T-cell (primary cell): ENCODE results near the gene SDHA. TPM values are rescaled to one million over a fixed set of nuclear protein-coding genes. Genes with fewer than 3 reads are reported as not detected.
"Not testable (repeated sequence)": the region's sequence is repeated elsewhere in the genome, so short reads cannot be mapped to it uniquely, and the experiment has no call there.

ENCODE experiments used
- ATAC-seq, 4 experiments: fragments of 200-7000 bp in 3 of 4; fragments of 150-1000 bp in 1 of 4; cut with Tn5 transposase; replicated peaks in 1 of 4; 1 replicate in 3 of 4; 2 replicates in 1 of 4; pipeline ENCODE4 v1.10.0; 2021; ENCODE audit warnings: moderate library complexity in 3 of 4, mild to moderate bottlenecking in 2 of 4, moderate number of reproducible peaks in 1 of 4
- CTCF ChIA-PET, 2 donors: fragments of 300-600 bp; sonication (Branson Sonifier 250); formaldehyde crosslinking; loops; one replicate each; lab custom pipeline; 2022; ENCODE audit warnings: antibody characterized with exemption in 2 of 2; lab: Charles Lee
- POLR2A ChIA-PET, 2 donors: fragments of 300-600 bp; sonication (Branson Sonifier 250); formaldehyde crosslinking; loops; one replicate each; lab custom pipeline; 2022; ENCODE audit warnings: antibody characterized with exemption in 2 of 2; lab: Charles Lee
- DNase-seq, 35 experiments: peaks; one replicate each; pipeline versions ENCODE4 v3.0.0 to v3.0.0-alpha.2; 2013 to 2023
- H3K27ac ChIP-seq: one replicate; pipeline ENCODE4 v1.5.1; 2013; ENCODE audit warnings: low read length
- H3K27me3 ChIP-seq, 2 experiments: replicated peaks in 1 of 2; 1 replicate in 1 of 2; 2 replicates in 1 of 2; pipeline versions ENCODE4 v1.6.1 to v1.7.0; 2013; ENCODE audit warnings: low read length in 1 of 2, mixed read lengths in 1 of 2; ENCODE audit not compliant: control insufficient read depth in 2 of 2, insufficient read depth in 2 of 2; ENCODE audit errors: extremely low read depth in 1 of 2
- H3K36me3 ChIP-seq, 2 donors: 1 replicate in 1 of 2; 2 replicates in 1 of 2; pipeline versions ENCODE4 v1.6.1 to v1.7.0; 2013; ENCODE audit warnings: low read length in 1 of 2; ENCODE audit not compliant: control insufficient read depth in 2 of 2, insufficient read depth in 1 of 2; ENCODE audit errors: extremely low read depth in 1 of 2
- H3K4me1 ChIP-seq, 2 experiments: 1 replicate in 1 of 2; 2 replicates in 1 of 2; pipeline versions ENCODE4 v1.6.1 to v1.7.0; 2013; ENCODE audit warnings: low read length in 2 of 2, mixed read lengths in 1 of 2; ENCODE audit not compliant: insufficient read depth in 2 of 2, control insufficient read depth in 1 of 2; ENCODE audit errors: extremely low read depth in 1 of 2
- H3K4me3 ChIP-seq, 2 donors: 1 replicate in 1 of 2; 2 replicates in 1 of 2; pipeline versions ENCODE4 v1.5.1 to v1.7.0; 2013; ENCODE audit warnings: mild to moderate bottlenecking in 2 of 2, low read length in 1 of 2, moderate library complexity in 1 of 2; ENCODE audit not compliant: control insufficient read depth in 1 of 2; ENCODE audit errors: extremely low read depth in 1 of 2
- H3K9me3 ChIP-seq: 2 replicates; pipeline ENCODE4 v1.7.0; 2013
- H3K27ac Mint-ChIP-seq, 2 donors: one replicate each; pipeline ENCODE4 v1.8.0; 2020 to 2021; ENCODE audit warnings: mild to moderate bottlenecking in 2 of 2, mixed read lengths in 2 of 2
- H3K27me3 Mint-ChIP-seq, 2 donors: one replicate each; pipeline ENCODE4 v1.8.0; 2021 to 2022; ENCODE audit warnings: mixed read lengths in 2 of 2
- H3K36me3 Mint-ChIP-seq: one replicate; pipeline ENCODE4 v1.8.0; 2021; ENCODE audit warnings: mixed read lengths
- H3K4me1 Mint-ChIP-seq, 3 donors: one replicate each; pipeline ENCODE4 v1.8.0; 2020 to 2022; ENCODE audit warnings: mixed read lengths in 3 of 3, mild to moderate bottlenecking in 1 of 3
- H3K4me3 Mint-ChIP-seq, 3 donors: one replicate each; pipeline ENCODE4 v1.8.0; 2020 to 2022; ENCODE audit warnings: mild to moderate bottlenecking in 3 of 3, mixed read lengths in 3 of 3, moderate library complexity in 3 of 3
- H3K9me3 Mint-ChIP-seq, 3 donors: one replicate each; pipeline ENCODE4 v1.8.0; 2020 to 2022; ENCODE audit warnings: mixed read lengths in 3 of 3
- WGBS: methylation state at CpG from one replicate; pipeline ENCODE4 v1.1.5; 2013; ENCODE audit warnings: missing lambda C conversion rate; ENCODE audit not compliant: insufficient coverage; 5-methylcytosine and 5-hydroxymethylcytosine counted together
- total RNA-seq, 35 experiments: library from RNA in 6 of 35; stranded (reverse) in 6 of 35; fragments of 120-200 nt in 1 of 35; gene quantifications; one replicate each; pipeline versions ENCODE4 v1.2.1 to v1.2.4 and lab custom pipeline; 2013 to 2026

SDHA gene
- total RNA-seq, 5 donors from 2014 or later (not counting 1 experiment from before 2014, with no cell fraction given), result 122 to 209 (median 140) TPM

- H3K27ac ChIP-seq, H3K27me3 Mint-ChIP-seq, POLR2A ChIA-PET, ATAC-seq, H3K27me3 ChIP-seq, H3K9me3 ChIP-seq, H3K9me3 Mint-ChIP-seq, H3K4me3 ChIP-seq, CTCF ChIA-PET, H3K27ac Mint-ChIP-seq, DNase-seq, H3K4me3 Mint-ChIP-seq, H3K4me1 ChIP-seq: not testable (repeated sequence)
- peaks cover 24% of the 10 kb centered on the region for H3K36me3 Mint-ChIP-seq
- peaks cover 6 to 19% of the 10 kb centered on the region in 2 donors for H3K36me3 ChIP-seq
- whole genome bisulfite sequencing, result 94% methylated on average over 19 of the region's 19 CpGs
- peaks cover 5 to 11% (median 7%) of the 10 kb centered on the region in 3 donors for H3K4me1 Mint-ChIP-seq
These were observed 48.3 kb downstream of the SDHA start for GRCh38 chr5:266311-267026.

- no peak overlapping the region for H3K27ac Mint-ChIP-seq
- H3K4me1 ChIP-seq, result peaks cover 3 to 14% of the 10 kb centered on the region in 2 experiments
- peaks cover 7 to 11% (median 7%) of the 10 kb centered on the region in 3 donors for H3K4me1 Mint-ChIP-seq
These were observed 49.6 kb downstream of the SDHA start for GRCh38 chr5:267716-268115.

GRCh38 chr5:270340-270739 is 52.2 kb downstream of the SDHA start:
- H3K27me3 Mint-ChIP-seq, result no peaks in the 10 kb centered on the region
- peaks cover 28 to 35% (median 30%) of the 10 kb centered on the region in 3 donors for H3K4me1 Mint-ChIP-seq
- ChIA-PET CTCF (interaction anchor here in 1 of 2 donors (0.7 kb wide), 1 partner anchor 51 kb away, joined by 3 read pairs; no protein-coding TSS in a partner anchor), POLR2A (no interaction called here)
- Histone ChIP-seq H3K4me3 (no peak overlapping the region), H3K27ac (no peak overlapping the region), H3K27me3 (no peaks in the 10 kb centered on the region), H3K4me1 (peaks cover 6 to 28% of the 10 kb centered on the region in 2 experiments), H3K9me3 (no peaks in the 10 kb centered on the region), H3K36me3 (peaks cover 8 to 10% of the 10 kb centered on the region in 2 donors)
- H3K4me3 Mint-ChIP-seq, result peak overlapping the region; percentile 71 to 91 (median 88)
- WGBS, result 90% methylated on average over 11 of the region's 17 CpGs
- H3K9me3 Mint-ChIP-seq, result no peaks in the 10 kb centered on the region
- DNase-seq (no peak), ATAC-seq (no peak)
- peaks cover 24% of the 10 kb centered on the region for H3K36me3 Mint-ChIP-seq
- H3K27ac Mint-ChIP-seq, result peak overlapping the region in 1 of 2 donors; percentile 72

More at GRCh38 chr5:267716-268115, 49.6 kb downstream of the SDHA start:
- H3K36me3 ChIP-seq, result peaks cover 6 to 19% of the 10 kb centered on the region in 2 donors
- CTCF ChIA-PET, result no interaction called here
- no peaks in the 10 kb centered on the region for H3K9me3 ChIP-seq
- Mint-ChIP-seq H3K9me3 (no peaks in the 10 kb centered on the region), H3K36me3 (peaks cover 20% of the 10 kb centered on the region), H3K4me3 (no peak overlapping the region), H3K27me3 (no peaks in the 10 kb centered on the region)
- POLR2A ChIA-PET, result no interaction called here
- H3K27me3 ChIP-seq, result no peaks in the 10 kb centered on the region
- no CpG with 5 or more reads among the region's 1 CpG for WGBS
- H3K27ac ChIP-seq, result no peak overlapping the region
- no peak overlapping the region for H3K4me3 ChIP-seq
- ATAC-seq, result no peak
- DNase-seq, result no peak

- ATAC-seq, result peak in 1 of 4 experiments; percentile 3
- H3K27me3 Mint-ChIP-seq, H3K9me3 Mint-ChIP-seq, H3K9me3 ChIP-seq, DNase-seq, H3K27me3 ChIP-seq, POLR2A ChIA-PET, H3K27ac ChIP-seq, CTCF ChIA-PET: not testable (repeated sequence)
- peaks cover 21% of the 10 kb centered on the region for H3K36me3 Mint-ChIP-seq
- WGBS, result 1% methylated on average over 18 of the region's 41 CpGs
- peak overlapping the region in 1 of 2 donors; percentile 80 for H3K27ac Mint-ChIP-seq
- H3K36me3 ChIP-seq, result peaks cover 8 to 12% of the 10 kb centered on the region in 2 donors
- peaks cover 34 to 41% (median 35%) of the 10 kb centered on the region in 3 donors for H3K4me1 Mint-ChIP-seq
- peaks cover 6 to 31% of the 10 kb centered on the region in 2 experiments for H3K4me1 ChIP-seq
- H3K4me3 Mint-ChIP-seq, result peak overlapping the region; percentile 88 to 91 (median 91)
- H3K4me3 ChIP-seq, result peak overlapping the region; percentile 69 to 72
These were observed 53.7 kb downstream of the SDHA start for GRCh38 chr5:271828-272167.

- no CpG with 5 or more reads among the region's 9 CpGs for WGBS
- peaks cover 6 to 31% of the 10 kb centered on the region in 2 experiments for H3K4me1 ChIP-seq
- peaks cover 8 to 13% of the 10 kb centered on the region in 2 donors for H3K36me3 ChIP-seq
- Mint-ChIP-seq H3K4me1 (peaks cover 34 to 41% (median 36%) of the 10 kb centered on the region in 3 donors), H3K4me3 (peak overlapping the region; percentile 32 to 91 (median 73)), H3K36me3 (peaks cover 16% of the 10 kb centered on the region), H3K27ac (peak overlapping the region in 1 of 2 donors; percentile 21)
- H3K4me3 ChIP-seq, CTCF ChIA-PET, H3K9me3 ChIP-seq, H3K27me3 ChIP-seq, H3K9me3 Mint-ChIP-seq, POLR2A ChIA-PET, H3K27me3 Mint-ChIP-seq, ATAC-seq, H3K27ac ChIP-seq, DNase-seq: not testable (repeated sequence)
These were observed 55.0 kb downstream of the SDHA start for GRCh38 chr5:273091-273490.

- H3K9me3 ChIP-seq, H3K9me3 Mint-ChIP-seq, POLR2A ChIA-PET, CTCF ChIA-PET, H3K4me3 ChIP-seq, H3K27me3 Mint-ChIP-seq, DNase-seq, H3K27ac ChIP-seq, ATAC-seq, H3K27me3 ChIP-seq: not testable (repeated sequence)
- peaks cover 16% of the 10 kb centered on the region for H3K36me3 Mint-ChIP-seq
- Histone ChIP-seq H3K36me3 (peaks cover 8 to 13% of the 10 kb centered on the region in 2 donors), H3K4me1 (peaks cover 6 to 31% of the 10 kb centered on the region in 2 experiments)
- peaks cover 37 to 44% (median 37%) of the 10 kb centered on the region in 3 donors for H3K4me1 Mint-ChIP-seq
- 87% methylated on average over 3 of the region's 7 CpGs for WGBS
- H3K4me3 Mint-ChIP-seq, result peak overlapping the region; percentile 32 to 91 (median 73)
- H3K27ac Mint-ChIP-seq, result peak overlapping the region in 1 of 2 donors; percentile 21
These were observed 55.4 kb downstream of the SDHA start for GRCh38 chr5:273491-273890.
